Activated CD4-positive, alpha-beta T cell treated with anti-CD3 and anti-CD28 coated beads, Interleukin-2, amount 50 U/mL, for 48 hours (primary cell): ENCODE data around the gene KLK15.

Source experiments
- DNase-seq, 2 experiments: peaks; one replicate each; pipeline ENCODE4 v3.0.0-alpha.2; 2020

Gene KLK15, protein sequence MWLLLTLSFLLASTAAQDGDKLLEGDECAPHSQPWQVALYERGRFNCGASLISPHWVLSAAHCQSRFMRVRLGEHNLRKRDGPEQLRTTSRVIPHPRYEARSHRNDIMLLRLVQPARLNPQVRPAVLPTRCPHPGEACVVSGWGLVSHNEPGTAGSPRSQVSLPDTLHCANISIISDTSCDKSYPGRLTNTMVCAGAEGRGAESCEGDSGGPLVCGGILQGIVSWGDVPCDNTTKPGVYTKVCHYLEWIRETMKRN

DNA sequence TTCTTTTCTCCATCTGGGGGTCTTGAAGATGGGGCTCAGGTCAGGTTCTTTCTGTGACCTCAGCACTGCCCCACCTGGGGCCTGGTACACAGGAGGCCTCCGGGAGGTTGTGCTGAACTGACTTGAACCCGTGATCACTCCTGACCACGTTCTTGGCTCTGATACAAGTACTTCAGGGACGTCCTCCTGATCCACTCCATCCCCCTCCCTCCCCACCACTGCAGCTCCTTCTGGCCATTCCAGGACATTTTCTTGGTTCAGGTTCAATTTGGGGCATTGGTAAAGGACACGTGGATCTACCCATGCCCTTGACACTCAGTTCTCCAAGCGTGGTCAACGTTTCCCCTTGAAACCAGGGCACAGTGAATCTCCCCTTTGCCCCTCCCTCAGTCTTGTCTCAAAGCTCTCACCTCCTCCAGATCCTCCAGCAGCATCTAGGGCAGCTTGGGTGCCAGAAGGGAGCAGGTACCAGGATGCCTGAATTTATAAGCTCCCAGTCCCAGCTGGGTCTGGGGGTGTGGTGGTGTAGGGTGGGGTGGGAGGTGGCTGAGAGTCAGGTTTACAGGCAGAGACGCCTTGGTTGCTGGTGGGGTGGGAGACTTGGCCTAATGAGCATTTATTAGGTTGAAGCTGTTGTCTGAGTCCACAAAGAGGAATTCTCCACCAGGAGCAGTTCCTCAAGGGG lies at the start of gene KLK15:
KLK15 (minus strand) TSS at position 458 of the 685 bp plus-strand sequence. CDS start 2,082 bp downstream, outside the sequence.
- DNase-seq = no peak

DNA sequence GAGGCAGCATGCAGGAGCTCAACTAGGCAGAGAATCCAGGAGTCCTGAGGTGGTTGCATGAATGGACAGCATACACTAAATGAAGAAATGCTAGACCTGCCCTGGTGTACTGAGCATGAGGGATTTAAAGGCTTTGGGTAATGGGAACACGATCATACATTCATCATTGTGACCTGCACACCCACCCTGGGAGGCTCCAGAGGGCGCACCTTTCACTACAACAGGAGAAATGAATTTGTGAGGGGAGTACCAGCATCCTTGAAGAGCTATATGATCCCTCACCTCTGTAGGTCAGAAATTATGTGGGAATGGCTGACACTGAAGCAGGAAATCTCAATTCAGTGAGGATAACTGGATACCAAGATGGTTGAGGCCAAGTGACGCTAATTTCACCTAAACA lies 48.8 kb upstream of the KLK15 start:
- no peak for DNase-seq

DNA sequence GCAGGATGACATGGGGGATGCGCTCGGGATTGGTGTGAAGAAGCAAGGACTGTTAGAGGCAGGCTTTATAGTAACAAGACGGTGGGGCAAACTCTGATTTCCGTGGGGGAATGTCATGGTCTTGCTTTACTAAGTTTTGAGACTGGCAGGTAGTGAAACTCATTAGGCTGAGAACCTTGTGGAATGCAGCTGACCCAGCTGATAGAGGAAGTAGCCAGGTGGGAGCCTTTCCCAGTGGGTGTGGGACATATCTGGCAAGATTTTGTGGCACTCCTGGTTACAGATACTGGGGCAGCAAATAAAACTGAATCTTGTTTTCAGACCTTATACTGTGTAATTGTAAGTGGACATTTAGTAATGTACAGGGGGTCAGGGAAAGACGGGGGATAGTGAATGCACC lies 46.9 kb upstream of the KLK15 start:
- DNase-seq = no peak

DNA sequence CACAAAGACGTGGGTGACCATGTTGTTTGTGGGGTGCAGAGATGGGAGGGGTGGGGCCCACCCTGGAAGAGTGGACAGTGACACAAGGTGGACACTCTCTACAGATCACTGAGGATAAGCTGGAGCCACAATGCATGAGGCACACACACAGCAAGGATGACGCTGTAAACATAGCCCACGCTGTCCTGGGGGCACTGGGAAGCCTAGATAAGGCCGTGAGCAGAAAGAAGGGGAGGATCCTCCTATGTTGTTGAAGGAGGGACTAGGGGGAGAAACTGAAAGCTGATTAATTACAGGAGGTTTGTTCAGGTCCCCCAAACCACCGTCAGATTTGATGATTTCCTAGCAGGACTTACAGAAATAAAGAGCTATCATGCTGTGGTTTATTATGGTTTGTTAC lies 45.5 kb upstream of the KLK15 start:
- DNase-seq = no peak

DNA sequence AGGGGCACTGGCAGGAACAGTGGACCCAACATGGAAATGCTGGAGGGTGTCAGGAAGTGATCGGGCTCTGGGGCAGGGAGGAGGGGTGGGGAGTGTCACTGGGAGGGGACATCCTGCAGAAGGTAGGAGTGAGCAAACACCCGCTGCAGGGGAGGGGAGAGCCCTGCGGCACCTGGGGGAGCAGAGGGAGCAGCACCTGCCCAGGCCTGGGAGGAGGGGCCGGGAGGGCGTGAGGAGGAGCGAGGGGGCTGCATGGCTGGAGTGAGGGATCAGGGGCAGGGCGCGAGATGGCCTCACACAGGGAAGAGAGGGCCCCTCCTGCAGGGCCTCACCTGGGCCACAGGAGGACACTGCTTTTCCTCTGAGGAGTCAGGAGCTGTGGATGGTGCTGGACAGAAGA lies 44.0 kb upstream of the KLK15 start:
- no peak for DNase-seq

DNA sequence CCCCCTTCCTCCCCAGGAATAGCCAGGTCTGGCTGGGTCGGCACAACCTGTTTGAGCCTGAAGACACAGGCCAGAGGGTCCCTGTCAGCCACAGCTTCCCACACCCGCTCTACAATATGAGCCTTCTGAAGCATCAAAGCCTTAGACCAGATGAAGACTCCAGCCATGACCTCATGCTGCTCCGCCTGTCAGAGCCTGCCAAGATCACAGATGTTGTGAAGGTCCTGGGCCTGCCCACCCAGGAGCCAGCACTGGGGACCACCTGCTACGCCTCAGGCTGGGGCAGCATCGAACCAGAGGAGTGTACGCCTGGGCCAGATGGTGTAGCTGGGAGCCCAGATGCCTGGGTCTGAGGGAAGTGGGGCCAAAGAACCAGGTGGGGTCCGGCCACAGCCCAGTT lies 43.1 kb upstream of the KLK15 start:
- DNase-seq = no peak

DNA sequence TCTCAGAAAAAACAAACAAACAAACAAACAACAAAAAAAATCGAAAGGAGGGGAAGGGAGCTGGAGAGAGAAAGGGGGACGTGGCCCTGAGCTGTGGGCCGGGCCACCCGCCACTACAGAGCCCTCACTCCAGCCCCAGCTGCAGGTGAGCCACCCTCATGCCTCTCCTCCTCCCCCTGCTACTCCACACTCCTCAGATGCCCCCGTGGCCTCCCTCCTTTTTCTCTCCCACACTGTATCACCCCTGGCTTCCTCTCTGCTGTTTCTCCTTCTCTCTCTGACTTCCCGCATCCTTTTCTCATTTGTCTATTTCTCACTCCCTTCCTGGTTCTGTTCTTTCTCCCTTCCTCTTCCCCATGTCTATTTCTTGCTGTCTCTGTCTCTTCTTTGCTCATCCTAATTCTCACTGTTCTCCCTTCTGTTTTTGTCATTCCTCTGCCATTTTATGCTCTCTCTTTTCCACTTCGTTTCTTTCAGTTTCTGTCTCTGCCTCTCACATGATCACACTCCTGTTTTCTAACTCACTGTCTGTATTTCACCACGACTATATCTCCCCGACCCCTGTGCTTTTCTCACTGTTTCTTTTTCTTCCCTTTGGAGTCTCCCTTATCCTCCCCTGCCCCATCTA lies 42.5 kb upstream of the KLK15 start:
- no peak for DNase-seq

DNA sequence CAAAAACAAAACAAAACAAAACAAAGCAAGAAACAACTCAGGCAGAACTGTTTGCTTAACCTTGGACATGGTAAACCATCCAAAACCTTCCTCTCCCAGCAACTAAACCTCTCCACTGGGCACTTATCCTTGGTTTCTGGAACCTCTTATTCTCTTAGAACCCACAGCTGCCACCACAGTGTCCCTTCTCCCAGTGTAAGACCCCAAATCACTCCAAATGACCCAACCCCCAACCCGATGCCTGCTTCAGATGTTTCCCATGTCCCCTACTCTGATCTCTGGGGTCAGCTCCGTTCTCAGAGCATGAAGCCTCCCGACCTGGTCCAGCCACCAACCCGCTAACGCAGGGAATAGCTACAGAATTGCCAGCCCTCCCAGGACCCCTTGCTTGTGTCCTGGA lies 40.8 kb upstream of the KLK15 start:
- DNase-seq = no peak

DNA sequence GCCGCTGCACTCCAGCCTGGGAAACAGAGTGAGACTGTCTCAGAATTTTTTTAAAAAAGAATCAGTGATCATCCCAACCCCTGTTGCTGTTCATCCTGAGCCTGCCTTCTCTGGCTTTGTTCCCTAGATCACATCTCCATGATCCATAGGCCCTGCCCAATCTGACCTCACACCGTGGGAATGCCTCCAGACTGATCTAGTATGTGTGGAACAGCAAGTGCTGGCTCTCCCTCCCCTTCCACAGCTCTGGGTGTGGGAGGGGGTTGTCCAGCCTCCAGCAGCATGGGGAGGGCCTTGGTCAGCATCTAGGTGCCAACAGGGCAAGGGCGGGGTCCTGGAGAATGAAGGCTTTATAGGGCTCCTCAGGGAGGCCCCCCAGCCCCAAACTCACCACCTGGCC lies 39.7 kb upstream of the KLK15 start, which contains the start of gene KLK2:
KLK2 (plus strand) TSS at position 384 of the 400 bp plus-strand sequence. CDS start 35 bp downstream, outside the sequence.
- no peak for DNase-seq

DNA sequence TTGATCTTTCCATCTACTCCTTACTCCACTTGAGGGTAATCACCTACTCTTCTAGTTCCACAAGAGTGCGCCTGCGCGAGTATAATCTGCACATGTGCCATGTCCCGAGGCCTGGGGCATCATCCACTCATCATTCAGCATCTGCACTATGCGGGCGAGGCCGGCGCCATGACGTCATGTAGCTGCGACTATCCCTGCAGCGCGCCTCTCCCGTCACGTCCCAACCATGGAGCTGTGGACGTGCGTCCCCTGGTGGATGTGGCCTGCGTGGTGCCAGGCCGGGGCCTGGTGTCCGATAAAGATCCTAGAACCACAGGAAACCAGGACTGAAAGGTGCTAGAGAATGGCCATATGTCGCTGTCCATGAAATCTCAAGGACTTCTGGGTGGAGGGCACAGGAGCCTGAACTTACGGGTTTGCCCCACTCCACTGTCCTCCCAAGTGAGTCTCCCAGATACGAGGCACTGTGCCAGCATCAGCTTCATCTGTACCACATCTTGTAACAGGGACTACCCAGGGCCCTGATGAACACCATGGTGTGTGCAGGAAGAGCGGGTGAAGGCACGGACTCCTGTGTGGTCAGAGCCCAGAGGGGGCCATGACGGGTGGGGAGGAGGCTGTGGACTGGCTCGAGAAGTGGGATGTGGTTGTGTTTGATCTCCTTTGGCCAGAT lies 37.2 kb upstream of the KLK15 start:
- DNase-seq = peak; percentile 35 to 50

DNA sequence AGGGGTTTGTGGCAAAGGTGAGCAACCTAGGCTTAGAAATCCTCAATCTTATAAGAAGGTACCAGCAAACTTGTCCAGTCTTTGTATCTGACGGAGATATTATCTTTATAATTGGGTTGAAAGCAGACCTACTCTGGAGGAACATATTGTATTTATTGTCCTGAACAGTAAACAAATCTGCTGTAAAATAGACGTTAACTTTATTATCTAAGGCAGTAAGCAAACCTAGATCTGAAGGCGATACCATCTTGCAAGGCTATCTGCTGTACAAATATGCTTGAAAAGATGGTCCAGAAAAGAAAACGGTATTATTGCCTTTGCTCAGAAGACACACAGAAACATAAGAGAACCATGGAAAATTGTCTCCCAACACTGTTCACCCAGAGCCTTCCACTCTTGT lies 36.1 kb upstream of the KLK15 start:
- DNase-seq = no peak

DNA sequence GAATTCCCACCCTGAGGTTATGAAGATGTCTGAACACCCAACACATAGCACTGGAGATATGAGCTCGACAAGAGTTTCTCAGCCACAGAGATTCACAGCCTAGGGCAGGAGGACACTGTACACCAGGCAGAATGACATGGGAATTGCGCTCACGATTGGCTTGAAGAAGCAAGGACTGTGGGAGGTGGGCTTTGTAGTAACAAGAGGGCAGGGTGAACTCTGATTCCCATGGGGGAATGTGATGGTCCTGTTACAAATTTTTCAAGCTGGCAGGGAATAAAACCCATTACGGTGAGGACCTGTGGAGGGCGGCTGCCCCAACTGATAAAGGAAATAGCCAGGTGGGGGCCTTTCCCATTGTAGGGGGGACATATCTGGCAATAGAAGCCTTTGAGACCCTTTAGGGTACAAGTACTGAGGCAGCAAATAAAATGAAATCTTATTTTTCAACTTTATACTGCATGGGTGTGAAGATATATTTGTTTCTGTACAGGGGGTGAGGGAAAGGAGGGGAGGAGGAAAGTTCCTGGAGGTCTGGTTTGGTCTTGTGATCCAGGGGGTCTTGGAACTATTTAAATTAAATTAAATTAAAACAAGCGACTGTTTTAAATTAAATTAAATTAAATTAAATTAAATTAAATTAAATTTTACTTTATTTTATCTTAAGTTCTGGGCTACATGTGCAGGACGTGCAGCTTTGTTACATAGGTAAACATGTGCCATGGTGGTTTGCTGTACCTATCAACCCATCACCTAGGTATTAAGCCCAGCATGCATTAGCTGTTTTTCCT lies 28.3 kb upstream of the KLK15 start:
- DNase-seq = no peak

DNA sequence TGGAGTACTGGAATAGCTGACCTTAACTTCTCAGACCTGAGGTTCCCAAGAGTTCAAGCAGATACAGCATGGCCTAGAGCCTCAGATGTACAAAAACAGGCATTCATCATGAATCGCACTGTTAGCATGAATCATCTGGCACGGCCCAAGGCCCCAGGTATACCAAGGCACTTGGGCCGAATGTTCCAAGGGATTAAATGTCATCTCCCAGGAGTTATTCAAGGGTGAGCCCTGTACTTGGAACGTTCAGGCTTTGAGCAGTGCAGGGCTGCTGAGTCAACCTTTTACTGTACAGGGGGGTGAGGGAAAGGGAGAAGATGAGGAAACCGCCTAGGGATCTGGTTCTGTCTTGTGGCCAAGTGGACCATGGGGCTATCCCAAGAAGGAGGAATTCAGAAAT lies 27.6 kb upstream of the KLK15 start:
- DNase-seq = no peak

DNA sequence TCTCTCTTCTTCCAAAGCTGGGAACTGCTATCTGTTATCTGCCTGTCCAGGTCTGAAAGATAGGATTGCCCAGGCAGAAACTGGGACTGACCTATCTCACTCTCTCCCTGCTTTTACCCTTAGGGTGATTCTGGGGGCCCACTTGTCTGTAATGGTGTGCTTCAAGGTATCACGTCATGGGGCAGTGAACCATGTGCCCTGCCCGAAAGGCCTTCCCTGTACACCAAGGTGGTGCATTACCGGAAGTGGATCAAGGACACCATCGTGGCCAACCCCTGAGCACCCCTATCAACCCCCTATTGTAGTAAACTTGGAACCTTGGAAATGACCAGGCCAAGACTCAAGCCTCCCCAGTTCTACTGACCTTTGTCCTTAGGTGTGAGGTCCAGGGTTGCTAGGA lies 26.5 kb upstream of the KLK15 start:
- no peak for DNase-seq

DNA sequence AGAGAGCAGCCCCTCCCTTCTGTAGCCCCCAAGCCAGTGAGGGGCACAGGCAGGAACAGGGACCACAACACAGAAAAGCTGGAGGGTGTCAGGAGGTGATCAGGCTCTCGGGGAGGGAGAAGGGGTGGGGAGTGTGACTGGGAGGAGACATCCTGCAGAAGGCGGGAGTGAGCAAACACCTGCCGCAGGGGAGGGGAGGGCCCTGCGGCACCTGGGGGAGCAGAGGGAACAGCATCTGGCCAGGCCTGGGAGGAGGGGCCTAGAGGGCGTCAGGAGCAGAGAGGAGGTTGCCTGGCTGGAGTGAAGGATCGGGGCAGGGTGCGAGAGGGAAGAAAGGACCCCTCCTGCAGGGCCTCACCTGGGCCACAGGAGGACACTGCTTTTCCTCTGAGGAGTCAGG lies 25.5 kb upstream of the KLK15 start:
- DNase-seq = no peak

DNA sequence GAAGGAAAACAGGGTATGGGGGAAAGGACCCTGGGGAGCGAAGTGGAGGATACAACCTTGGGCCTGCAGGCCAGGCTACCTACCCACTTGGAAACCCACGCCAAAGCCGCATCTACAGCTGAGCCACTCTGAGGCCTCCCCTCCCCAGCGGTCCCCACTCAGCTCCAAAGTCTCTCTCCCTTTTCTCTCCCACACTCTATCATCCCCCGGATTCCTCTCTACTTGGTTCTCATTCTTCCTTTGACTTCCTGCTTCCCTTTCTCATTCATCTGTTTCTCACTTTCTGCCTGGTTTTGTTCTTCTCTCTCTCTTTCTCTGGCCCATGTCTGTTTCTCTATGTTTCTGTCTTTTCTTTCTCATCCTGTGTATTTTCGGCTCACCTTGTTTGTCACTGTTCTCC lies 24.0 kb upstream of the KLK15 start:
- no peak for DNase-seq

DNA sequence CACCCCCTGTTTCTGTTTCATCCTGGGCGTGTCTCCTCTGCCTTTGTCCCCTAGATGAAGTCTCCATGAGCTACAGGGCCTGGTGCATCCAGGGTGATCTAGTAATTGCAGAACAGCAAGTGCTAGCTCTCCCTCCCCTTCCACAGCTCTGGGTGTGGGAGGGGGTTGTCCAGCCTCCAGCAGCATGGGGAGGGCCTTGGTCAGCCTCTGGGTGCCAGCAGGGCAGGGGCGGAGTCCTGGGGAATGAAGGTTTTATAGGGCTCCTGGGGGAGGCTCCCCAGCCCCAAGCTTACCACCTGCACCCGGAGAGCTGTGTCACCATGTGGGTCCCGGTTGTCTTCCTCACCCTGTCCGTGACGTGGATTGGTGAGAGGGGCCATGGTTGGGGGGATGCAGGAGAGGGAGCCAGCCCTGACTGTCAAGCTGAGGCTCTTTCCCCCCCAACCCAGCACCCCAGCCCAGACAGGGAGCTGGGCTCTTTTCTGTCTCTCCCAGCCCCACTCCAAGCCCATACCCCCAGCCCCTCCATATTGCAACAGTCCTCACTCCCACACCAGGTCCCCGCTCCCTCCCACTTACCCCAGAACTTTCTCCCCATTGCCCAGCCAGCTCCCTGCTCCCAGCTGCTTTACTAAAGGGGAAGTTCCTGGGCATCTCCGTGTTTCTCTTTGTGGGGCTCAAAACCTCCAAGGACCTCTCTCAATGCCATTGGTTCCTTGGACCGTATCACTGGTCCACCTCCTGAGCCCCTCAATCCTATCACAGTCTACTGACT lies 21.4 kb upstream of the KLK15 start, which contains the start of gene KLK3:
KLK3 (plus strand) TSS at position 280 of the 775 bp plus-strand sequence; CDS start at position 321, 41 bp downstream.
- DNase-seq = no peak

DNA sequence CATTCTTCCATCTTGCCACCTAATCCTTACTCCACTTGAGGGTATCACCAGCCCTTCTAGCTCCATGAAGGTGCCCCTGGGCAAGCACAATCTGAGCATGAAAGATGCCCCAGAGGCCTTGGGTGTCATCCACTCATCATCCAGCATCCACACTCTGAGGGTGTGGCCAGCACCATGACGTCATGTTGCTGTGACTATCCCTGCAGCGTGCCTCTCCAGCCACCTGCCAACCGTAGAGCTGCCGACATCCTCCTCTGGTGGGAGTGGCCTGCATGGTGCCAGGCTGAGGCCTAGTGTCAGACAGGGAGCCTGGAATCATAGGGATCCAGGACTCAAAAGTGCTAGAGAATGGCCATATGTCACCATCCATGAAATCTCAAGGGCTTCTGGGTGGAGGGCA lies 18.2 kb upstream of the KLK15 start:
- DNase-seq = no peak

DNA sequence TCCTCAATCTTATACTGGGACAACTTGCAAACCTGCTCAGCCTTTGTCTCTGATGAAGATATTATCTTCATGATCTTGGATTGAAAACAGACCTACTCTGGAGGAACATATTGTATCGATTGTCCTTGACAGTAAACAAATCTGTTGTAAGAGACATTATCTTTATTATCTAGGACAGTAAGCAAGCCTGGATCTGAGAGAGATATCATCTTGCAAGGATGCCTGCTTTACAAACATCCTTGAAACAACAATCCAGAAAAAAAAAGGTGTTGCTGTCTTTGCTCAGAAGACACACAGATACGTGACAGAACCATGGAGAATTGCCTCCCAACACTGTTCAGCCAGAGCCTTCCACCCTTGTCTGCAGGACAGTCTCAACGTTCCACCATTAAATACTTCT lies 17.4 kb upstream of the KLK15 start:
- DNase-seq = no peak

DNA sequence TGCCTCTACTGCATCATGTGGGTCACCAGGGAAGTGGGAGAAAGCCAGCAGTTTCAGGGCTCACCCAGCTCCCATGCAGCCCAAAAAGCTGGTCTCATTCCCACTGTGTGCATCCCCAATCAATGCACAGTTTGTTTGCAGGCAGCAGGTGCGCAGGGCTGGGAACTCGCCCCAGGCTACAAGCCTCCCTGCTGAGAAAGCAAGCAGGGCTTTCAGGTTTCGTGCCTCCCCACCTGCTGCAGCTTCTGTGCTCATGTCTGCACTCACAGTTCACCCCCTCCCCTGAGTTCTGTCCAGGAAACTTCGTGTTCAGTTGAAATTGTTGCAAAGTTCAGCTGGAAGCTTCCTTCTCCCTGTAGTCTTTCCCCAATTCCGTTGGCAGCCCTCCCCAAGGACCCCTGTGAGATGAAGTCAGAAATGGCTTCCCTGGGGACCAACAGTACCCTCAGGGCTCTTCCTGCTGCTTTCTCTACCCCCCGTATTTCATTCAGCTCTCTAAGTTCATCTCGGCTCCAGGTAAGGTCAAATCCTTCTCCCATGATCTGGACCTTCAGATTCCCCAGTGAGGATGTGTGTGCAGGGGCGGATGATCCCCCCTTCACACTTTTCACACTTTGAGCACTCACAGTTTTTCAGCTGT lies 11.0 kb upstream of the KLK15 start:
- DNase-seq = no peak

DNA sequence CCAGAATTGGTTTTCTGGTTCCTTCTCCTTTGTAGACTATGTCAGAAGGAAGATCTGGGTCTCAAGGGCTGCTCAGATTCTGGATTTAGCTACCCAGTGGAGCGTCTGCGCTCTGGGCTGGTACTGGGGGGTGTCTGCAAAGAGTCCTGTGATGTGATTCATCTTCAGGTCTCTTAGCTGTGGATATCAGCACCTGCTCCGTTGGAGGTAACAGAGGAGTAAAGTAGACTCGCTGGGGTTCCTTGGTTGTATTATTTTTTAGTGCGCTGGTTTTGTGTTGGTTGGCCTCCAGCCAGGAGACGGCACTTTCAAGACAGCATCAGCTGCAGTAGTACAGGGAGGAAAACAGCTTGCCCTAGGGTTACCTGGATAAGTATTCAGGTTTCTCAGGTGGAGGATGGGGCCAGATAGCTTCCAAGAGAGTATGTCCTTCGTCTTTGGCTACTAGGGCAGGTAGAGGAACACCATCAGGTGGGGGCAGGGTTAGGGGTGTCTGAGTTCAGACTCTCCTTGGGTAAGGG lies 10.4 kb upstream of the KLK15 start:
- DNase-seq = no peak
